ENCODE measurements around the gene C1QL4.

- TF ChIP-seq ASH2L (IDR thresholded peaks at IDR 0.05; ENCODE audit: low read length), result no peak
- TF ChIP-seq NRF1 (IDR thresholded peaks at IDR 0.05; ENCODE audit: low read depth, low read length), result no peak
- TF ChIP-seq POLR2AphosphoS5 (IDR thresholded peaks at IDR 0.05; ENCODE audit: low read depth, low read length), result no peak
- no peak for TF ChIP-seq SIN3A (conservative IDR thresholded peaks at IDR 0.05 in 1 of 2, IDR thresholded peaks at IDR 0.05 in 1 of 2; ENCODE audit: low read depth in 1 of 2, low read length in 2 of 2)
- TF ChIP-seq, protein P1, sequence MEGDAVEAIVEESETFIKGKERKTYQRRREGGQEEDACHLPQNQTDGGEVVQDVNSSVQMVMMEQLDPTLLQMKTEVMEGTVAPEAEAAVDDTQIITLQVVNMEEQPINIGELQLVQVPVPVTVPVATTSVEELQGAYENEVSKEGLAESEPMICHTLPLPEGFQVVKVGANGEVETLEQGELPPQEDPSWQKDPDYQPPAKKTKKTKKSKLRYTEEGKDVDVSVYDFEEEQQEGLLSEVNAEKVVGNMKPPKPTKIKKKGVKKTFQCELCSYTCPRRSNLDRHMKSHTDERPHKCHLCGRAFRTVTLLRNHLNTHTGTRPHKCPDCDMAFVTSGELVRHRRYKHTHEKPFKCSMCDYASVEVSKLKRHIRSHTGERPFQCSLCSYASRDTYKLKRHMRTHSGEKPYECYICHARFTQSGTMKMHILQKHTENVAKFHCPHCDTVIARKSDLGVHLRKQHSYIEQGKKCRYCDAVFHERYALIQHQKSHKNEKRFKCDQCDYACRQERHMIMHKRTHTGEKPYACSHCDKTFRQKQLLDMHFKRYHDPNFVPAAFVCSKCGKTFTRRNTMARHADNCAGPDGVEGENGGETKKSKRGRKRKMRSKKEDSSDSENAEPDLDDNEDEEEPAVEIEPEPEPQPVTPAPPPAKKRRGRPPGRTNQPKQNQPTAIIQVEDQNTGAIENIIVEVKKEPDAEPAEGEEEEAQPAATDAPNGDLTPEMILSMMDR (IDR thresholded peaks at IDR 0.05; ENCODE audit: control extremely low read depth in 1 of 3, insufficient read depth in 1 of 3, low read depth in 1 of 3, low read length in 3 of 3), result peak in 1 of 3 experiments; percentile 38; a peak in 2 of 4 replicates
- no peak for TF ChIP-seq FOSL1 (IDR thresholded peaks at IDR 0.05; ENCODE audit: insufficient read depth, low read depth, low read length)
- TF ChIP-seq ZNF274 (IDR thresholded peaks at IDR 0.05; ENCODE audit: borderline replicate concordance, extremely low read depth, low read length), result no peak
- TF ChIP-seq JUND (IDR thresholded peaks at IDR 0.05; ENCODE audit: low read length), result no peak
- TF ChIP-seq USF2 (IDR thresholded peaks at IDR 0.05; ENCODE audit: low read length), result no peak
- no peak for TF ChIP-seq EZH2 (IDR thresholded peaks at IDR 0.05; ENCODE audit: low read depth, low read length, severe bottlenecking)
- no peak for TF ChIP-seq SP4 (IDR thresholded peaks at IDR 0.05; ENCODE audit: low read length)
These were observed 20.2 kb upstream of the C1QL4 start for GRCh38 chr12:49357103-49357678.

All from H1 (cell line).